Hematopoietic multipotent progenitor cell treated with erythropoietin and hydrocortisone succinate and interleukin-3 and kit ligand, for 15 days (in vitro differentiated cells): ENCODE data around the gene BTBD9.
"Not testable (repeated sequence)": the region's sequence is repeated elsewhere in the genome, so short reads cannot be mapped to it uniquely, and the experiment has no call there.

Source experiments
- DNase-seq: peaks from one replicate; pipeline ENCODE4 v3.0.0-alpha.2; 2015; ENCODE audit warnings: low spot score

The BTBD9 gene

GRCh38 chr6:38144365-38144945 is 495.3 kb downstream of the BTBD9 start:
- no peak for DNase-seq

GRCh38 chr6:38143191-38144150 is 496.3 kb downstream of the BTBD9 start:
- DNase-seq, result no peak

DNA sequence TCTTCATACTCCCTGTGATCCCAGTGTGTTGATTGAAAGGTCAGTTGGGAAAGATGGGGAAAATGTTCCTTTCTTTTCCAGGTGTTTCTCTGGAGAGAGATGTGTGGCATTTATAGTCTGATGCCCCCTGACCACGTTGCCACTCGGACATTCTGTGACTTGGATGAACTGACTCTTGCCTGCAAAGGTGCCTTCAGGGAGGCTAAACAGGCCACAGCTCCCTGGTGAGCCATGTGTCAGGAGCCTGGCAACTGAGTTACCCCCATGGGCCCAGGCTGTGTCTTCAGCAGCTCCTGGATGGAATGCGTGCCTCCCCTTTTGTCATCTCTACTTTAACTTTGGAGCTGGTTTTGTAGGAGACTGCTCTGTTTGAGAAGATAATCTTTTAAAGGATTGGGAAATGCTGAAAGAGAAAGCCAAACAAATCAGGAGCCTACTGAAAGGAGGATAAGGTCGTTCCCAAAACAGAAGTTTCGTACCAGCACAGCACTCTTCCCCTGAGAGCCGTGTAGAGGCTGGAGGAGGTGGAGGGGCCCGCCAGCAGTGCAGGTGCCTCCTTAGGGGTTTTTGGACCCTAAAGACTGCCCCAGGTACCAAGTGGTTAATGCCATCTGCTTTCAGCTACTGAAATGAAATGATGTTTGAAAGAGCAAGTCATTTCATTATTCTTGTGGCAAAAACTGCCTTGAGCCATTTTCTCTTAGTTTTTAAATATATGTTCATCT is 497.4 kb downstream of the BTBD9 start:
- DNase-seq, result no peak

DNA sequence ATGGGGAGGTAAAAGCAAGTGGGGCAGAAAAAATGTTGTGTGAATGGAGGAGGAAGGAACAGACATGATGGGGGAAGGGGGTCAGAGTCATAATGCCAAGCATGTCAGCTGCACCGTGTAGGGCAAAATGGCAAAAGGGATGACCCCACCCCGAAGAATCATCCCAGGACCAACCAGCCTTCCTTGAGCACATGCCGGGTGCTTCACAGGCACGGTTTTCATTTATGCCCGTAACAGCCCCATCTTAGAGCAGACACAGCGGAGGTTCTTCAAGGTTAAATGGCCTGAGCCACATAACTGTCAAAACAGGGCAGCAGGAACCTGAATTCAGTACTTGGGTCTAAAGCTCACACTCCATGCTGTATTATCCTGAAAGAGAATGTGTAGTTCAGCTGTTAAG is 498.0 kb downstream of the BTBD9 start:
- DNase-seq, result no peak

GRCh38 chr6:38141085-38141484 is 498.6 kb downstream of the BTBD9 start:
- DNase-seq, result no peak

GRCh38 chr6:38138374-38138773 is 501.4 kb downstream of the BTBD9 start:
- DNase-seq, result no peak

DNA sequence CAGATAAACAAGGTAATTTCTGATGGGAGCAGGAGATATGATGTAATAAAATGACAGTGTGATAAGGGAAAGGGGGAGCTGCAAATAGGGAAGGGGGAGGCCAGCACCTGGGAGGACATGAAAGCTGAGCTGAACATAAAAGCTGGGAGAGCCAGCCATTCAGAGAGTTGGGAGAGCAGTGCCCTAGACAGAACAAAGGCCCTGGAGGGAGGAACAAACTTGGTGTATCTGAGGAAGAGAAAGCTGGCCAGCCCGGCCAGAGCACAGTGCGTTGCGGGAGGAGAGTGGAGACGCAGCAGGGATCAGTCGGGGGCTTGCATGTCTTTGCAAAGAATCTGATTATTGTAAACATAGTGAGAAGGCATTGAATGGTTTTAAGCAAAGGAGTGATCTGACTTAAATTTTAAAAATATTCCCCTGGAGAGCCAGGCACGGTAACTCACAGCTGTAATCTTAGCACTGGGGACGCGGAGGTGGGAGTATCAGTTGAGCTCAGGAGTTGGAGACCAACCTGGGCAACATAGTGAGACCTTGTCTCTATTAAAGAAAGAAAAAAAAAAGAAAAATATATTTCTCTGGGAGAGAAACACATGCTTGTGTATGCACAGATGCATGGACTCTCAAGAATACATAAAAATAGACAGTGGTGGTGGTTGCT is 502.0 kb downstream of the BTBD9 start:
- no peak for DNase-seq

GRCh38 chr6:38136547-38136946 is 503.2 kb downstream of the BTBD9 start:
- no peak for DNase-seq

GRCh38 chr6:38134704-38135088 is 505.0 kb downstream of the BTBD9 start:
- no peak for DNase-seq

- no peak for DNase-seq
Observed at GRCh38 chr6:38133932-38134703, 505.6 kb downstream of the BTBD9 start.

- no peak for DNase-seq
Observed at GRCh38 chr6:38131527-38131965, 508.2 kb downstream of the BTBD9 start.

GRCh38 chr6:38127284-38127683 is 512.4 kb downstream of the BTBD9 start:
- DNase-seq, result no peak

GRCh38 chr6:38124224-38124926 is 515.4 kb downstream of the BTBD9 start:
- DNase-seq, result not testable (repeated sequence)

GRCh38 chr6:38119516-38119915 is 520.2 kb downstream of the BTBD9 start:
- DNase-seq, result no peak

DNA sequence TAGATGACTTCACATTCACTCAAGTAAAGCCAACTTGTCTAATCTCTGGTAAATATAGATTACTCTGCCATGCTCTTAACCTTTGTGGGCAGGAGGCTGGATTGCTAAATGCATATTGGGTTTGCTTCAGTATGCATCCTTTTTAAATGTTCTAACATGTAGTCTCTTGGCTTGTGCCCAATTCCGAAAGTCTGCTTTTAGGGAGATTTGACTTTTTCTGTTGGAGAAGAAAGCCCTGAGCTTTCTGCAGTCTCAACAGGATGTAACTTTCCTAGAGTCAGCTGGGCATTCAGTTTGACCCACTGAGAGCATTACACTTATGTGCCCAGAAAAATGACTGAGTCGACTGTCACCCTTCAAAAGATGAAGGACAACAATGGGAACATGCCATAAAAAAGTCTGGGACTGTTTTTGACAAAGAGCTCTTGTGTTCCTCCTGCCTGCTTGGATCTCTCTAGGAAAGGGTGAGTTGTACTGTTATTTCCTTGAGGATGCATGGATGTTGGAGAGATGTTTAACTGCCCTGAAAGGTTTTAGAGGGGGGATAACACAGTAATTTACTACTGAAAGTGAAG is 520.9 kb downstream of the BTBD9 start:
- no peak for DNase-seq
